GM18867 (cell line): ENCODE measurements around the gene PRKG1.

Experiments used
- ATAC-seq: cut with Tn5 transposase; IDR thresholded peaks from one replicate; pipeline ENCODE4 v1.9.1; 2021; ENCODE audit warnings: mild to moderate bottlenecking, moderate library complexity; ENCODE audit not compliant: unreplicated experiment

Gene PRKG1

GRCh38 chr10:51074238-51075028 lies at the start of gene PRKG1:
Gene PRKG1 (plus strand): TSS chr10:51074487.
- no peak for ATAC-seq

DNA sequence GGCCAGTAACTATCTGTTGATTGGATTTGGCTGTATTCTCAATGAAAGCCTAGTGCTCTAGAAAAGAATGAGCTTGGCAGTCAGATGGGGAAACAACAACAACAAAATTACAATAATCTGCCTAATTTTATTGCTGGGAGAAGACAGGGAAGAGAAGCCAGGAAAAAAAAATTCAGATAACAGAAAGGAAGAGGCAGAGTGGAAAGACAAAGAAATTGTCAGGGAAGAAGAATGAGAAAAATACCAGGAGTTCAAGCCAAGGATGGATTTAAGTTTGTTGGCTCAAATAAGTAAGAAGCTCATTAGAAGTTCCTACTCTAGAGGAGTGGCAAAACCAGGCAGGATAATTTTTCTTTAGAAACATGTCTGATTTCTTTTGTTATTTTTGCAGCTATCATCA lies 45.9 kb upstream of the PRKG1 start:
- ATAC-seq, result no peak

GRCh38 chr10:51029172-51029641 lies 45.1 kb upstream of the PRKG1 start:
- ATAC-seq, result no peak

DNA sequence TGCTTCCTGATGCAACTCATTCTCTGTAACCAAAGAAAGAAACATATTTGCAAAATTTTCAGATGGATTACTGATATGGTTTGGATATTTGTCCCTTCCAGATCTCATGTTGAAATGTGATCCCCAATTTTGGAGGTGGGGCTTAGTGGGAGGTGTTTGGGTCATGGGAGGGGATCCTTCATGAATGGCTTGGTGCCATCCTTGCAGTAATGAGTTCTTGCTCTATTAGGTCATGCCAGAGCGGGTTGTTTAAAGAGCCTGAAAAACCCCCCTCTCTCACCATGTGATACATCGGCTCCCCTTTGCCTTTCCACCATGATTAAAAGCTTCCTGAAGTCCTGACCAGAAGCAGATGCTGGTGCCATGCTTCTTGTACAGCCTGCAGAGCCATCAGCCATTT lies 43.8 kb upstream of the PRKG1 start:
- no peak for ATAC-seq

- no peak for ATAC-seq
Measured at GRCh38 chr10:51031950-51032349, 42.3 kb upstream of the PRKG1 start.

DNA sequence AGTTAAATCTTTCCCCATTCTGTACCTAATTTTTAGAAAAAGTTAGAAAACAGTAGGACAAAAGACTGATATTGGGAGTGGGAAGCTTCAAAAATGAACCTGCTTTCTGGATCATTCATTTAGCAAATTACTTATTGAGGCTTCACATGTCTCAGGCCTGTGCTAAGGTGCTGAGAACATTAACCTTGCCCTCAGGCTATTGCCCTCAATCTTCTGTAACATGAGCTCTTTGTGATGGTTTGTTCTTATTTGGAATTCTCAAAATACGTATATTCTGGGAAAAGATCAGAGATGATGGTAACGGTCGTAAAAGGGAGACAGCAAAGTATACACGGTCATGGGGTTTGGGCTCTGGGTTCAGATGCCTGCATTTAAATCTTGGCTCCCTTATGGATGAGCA lies 39.5 kb upstream of the PRKG1 start:
- no peak for ATAC-seq

GRCh38 chr10:51035344-51035743 lies 38.9 kb upstream of the PRKG1 start:
- no peak for ATAC-seq

- ATAC-seq, result no peak
Measured at GRCh38 chr10:51045871-51046270, 28.4 kb upstream of the PRKG1 start.

DNA sequence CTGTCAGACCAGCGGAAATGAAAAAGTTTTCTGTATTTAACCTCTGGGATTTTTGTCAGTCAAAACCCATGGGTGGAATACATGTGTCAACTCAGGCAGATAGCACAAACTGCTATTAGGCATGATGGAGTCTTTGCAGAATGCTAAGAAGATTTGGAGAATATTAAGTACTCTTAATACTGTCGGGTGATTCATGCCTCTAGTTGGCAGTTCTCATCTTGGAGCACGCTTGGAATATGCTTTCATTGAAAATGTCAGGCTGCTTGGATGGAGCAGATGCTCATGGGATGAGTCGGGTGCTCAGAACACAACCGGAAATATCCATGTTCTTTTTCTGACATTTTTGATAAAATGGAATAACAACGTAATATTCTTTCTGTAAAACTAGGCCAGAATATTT lies 27.6 kb upstream of the PRKG1 start:
- ATAC-seq, result no peak

GRCh38 chr10:51047857-51048256 lies 26.4 kb upstream of the PRKG1 start:
- ATAC-seq, result no peak

DNA sequence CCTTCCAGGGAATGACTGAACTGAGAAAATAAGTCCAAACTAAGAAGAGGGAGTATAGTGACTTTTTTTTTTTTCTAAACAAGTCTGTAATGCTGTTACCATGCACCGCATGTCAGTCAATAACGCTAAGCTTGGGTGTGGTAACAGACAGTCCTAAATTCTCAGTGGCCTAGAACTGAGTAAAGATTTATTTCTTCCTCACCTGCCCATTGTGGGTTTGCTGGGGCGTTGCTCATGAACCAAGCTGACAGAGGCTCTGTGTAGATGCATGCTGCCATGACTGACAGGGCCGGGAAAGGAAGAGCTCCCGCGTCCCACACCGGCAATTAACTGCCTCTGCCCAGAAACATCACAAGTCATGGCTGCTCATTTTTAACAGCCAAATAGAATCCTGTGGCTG lies 25.5 kb upstream of the PRKG1 start:
- no peak for ATAC-seq

- no peak for ATAC-seq
Measured at GRCh38 chr10:51052163-51052562, 22.1 kb upstream of the PRKG1 start.

DNA sequence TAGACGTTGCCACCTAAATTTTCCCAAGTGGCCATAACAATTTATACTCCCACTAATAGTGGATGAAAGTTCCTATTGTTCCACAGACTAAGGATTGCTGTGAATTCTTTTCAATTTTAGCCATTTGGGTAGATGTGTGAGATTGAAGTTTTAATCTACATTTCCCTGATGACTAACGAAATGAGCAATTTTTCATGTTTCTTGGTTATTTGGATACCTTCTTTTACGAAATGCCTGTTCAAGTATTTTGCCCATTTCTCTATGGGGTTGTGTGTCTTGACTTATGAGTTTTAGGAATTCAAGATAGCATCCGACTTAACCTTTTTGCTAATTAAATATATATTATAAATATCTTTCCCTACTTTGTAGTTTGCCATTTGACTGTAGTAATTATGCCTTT lies 16.4 kb upstream of the PRKG1 start:
- no peak for ATAC-seq

- ATAC-seq, result no peak
Measured at GRCh38 chr10:51063166-51063565, 11.1 kb upstream of the PRKG1 start.

GRCh38 chr10:51063659-51064535 lies 10.4 kb upstream of the PRKG1 start:
- ATAC-seq, result no peak

DNA sequence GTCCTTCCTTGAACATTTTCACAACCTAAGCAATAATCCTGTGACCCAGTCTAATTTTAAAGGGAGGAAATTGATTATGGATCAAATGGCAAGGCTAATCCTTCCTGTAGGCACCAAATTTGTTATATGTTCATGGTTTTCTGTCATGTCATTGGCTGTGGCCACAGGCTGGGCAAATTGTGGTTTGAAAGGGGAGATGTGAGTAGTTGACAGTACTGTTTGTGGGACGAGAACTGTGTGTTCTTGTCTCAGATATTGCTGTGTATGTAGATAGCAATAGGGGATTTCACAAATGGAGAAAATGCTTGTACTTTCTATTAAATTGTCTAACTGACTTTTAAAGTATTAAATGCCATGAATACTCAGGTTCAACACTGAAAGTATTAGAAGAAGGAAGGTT lies 8.1 kb upstream of the PRKG1 start:
- no peak for ATAC-seq

GRCh38 chr10:51072210-51072609 lies 2.1 kb upstream of the PRKG1 start:
- ATAC-seq, result no peak

DNA sequence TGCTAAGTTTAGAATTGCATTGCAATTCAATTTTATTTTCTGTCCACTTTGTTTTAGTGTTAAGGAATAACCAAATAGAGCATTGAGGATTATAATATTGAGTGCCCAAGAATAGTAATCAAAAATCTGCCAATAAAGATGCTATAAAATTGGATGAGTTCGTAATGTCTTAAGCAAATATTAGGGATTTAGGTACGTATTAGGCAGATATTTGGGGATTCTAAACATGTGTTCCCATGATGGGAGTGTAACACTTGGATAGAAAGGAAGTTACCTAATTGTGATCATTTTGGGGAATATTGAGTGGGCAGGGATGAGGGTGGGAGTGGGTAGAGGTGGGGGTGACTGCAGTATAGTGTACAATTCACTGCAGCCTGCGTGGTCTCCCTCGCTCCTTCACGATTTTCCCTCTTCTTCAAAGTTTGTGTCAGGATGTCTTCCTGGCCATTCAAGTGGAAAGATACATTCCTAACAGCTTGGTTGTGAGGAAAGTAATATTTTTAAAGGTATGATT lies 1.3 kb upstream of the PRKG1 start:
- no peak for ATAC-seq

DNA sequence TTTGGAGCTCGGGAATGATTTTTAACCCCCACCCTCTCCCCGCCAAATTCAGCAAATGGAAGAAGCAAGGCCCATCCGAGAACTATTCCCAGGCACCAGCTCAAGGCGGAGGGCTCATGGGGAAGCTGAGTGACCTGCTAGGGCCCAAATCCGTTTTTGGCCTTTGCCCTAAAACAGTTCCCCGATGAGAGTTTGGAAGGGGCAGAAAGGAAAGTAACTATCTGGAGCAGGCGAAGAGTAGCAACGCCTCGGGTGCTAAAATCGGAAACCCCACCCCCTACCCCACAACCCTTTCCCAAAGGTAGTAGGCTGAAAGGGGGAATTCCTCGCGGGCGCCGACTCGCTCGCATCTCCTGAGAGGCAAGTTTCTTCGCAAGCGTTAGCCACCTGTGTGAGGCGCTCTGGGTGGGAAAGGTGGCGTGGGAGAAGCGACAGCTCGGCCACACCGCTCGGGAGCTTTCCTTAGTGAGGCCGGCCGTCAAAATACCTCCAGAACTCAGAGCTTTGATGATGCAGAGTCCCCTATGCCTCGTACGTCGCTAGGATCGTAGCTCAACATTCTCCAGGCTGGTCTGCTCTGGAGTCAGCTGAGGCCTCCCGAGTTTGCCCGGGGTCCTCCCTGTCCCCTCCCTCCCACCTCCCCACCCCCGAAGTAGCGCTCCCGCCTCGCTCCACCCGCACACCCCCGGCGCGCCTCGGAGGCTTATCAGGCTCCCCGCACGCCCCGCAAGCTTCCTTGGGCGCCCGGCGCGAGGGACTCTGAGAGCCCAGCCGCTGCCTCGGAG lies 642 bp upstream of the PRKG1 start:
- ATAC-seq, result no peak

- ATAC-seq, result no peak
Measured at GRCh38 chr10:51075043-51075872, 971 bp downstream of the PRKG1 start.
